CD14-positive monocyte (primary cell): ENCODE results near the gene STX1A. TPM values are rescaled to one million over a fixed set of nuclear protein-coding genes. Genes with fewer than 3 reads are reported as not detected.

Experiments used
- DNase-seq, 3 donors: peaks; one replicate each; pipeline ENCODE4 v3.0.0-alpha.2; 2011 to 2022
- H2AFZ ChIP-seq: 2 replicates; pipeline ENCODE4 v1.6.0; 2012; ENCODE audit warnings: mild to moderate bottlenecking, low read depth, low read length, inconsistent platforms; ENCODE audit not compliant: insufficient read depth, poor library complexity, severe bottlenecking
- H3K27ac ChIP-seq, 2 donors: 1 replicate in 1 of 2; 2 replicates in 1 of 2; pipeline ENCODE4 v1.5.1; 2012 to 2013; ENCODE audit warnings: low read length in 2 of 2, control low read depth in 1 of 2, inconsistent platforms in 1 of 2, low read depth in 1 of 2, mild to moderate bottlenecking in 1 of 2
- H3K27me3 ChIP-seq, 2 donors: one replicate each; pipeline versions ENCODE4 v1.6.0 to v1.6.1; 2011 to 2013; ENCODE audit warnings: low read length in 2 of 2; ENCODE audit not compliant: control insufficient read depth in 2 of 2, insufficient read depth in 2 of 2
- H3K36me3 ChIP-seq, 2 donors: replicated peaks in 1 of 2; 1 replicate in 1 of 2; 2 replicates in 1 of 2; pipeline versions ENCODE4 v1.5.1 to v1.6.1; 2012 to 2013; ENCODE audit warnings: low read length in 2 of 2, control low read depth in 1 of 2, inconsistent platforms in 1 of 2, mild to moderate bottlenecking in 1 of 2; ENCODE audit not compliant: insufficient read depth in 2 of 2, control insufficient read depth in 1 of 2
- H3K4me1 ChIP-seq, 2 donors: 1 replicate in 1 of 2; 2 replicates in 1 of 2; pipeline versions ENCODE4 v1.5.1 to v1.6.1; 2012 to 2013; ENCODE audit warnings: low read length in 2 of 2, control low read depth in 1 of 2, inconsistent platforms in 1 of 2, mild to moderate bottlenecking in 1 of 2, moderate library complexity in 1 of 2; ENCODE audit not compliant: insufficient read depth in 2 of 2, control insufficient read depth in 1 of 2
- H3K4me2 ChIP-seq: replicated peaks from 2 replicates; pipeline ENCODE3; 2012; ENCODE audit warnings: low read length, moderate library complexity, mild to moderate bottlenecking; ENCODE audit not compliant: poor library complexity, severe bottlenecking; ENCODE audit errors: extremely low read depth
- H3K4me3 ChIP-seq, 3 experiments: fragments of 200-600 bp in 1 of 3; sonication (generic) in 1 of 3; replicated peaks in 1 of 3; 1 replicate in 2 of 3; 2 replicates in 1 of 3; pipeline ENCODE4 v1.5.1; 2011 to 2013; ENCODE audit warnings: low read length in 3 of 3, mild to moderate bottlenecking in 3 of 3, control low read depth in 2 of 3, low read depth in 2 of 3, inconsistent platforms in 1 of 3, moderate library complexity in 1 of 3
- H3K79me2 ChIP-seq: 2 replicates; pipeline ENCODE4 v1.6.0; 2012; ENCODE audit warnings: mild to moderate bottlenecking, control low read depth, inconsistent platforms, low read length, moderate library complexity; ENCODE audit not compliant: insufficient read depth
- H3K9ac ChIP-seq: 2 replicates; pipeline ENCODE4 v1.6.0; 2017; ENCODE audit warnings: low read length, mild to moderate bottlenecking; ENCODE audit not compliant: insufficient read depth, poor library complexity, severe bottlenecking
- H3K9me3 ChIP-seq, 2 donors: replicated peaks in 1 of 2; 1 replicate in 1 of 2; 2 replicates in 1 of 2; pipeline versions ENCODE4 v1.5.1 to v1.6.1; 2012 to 2013; ENCODE audit warnings: low read length in 2 of 2, control low read depth in 1 of 2; ENCODE audit not compliant: control insufficient read depth in 1 of 2, insufficient read depth in 1 of 2
- H4K20me1 ChIP-seq: 2 replicates; pipeline ENCODE4 v1.6.0; 2012; ENCODE audit warnings: mild to moderate bottlenecking, low read length, control low read depth, moderate library complexity; ENCODE audit not compliant: insufficient read depth
- H3K27ac Mint-ChIP-seq, 7 donors: one replicate each; pipeline ENCODE4 v1.8.0; 2020; ENCODE audit warnings: mild to moderate bottlenecking in 7 of 7, mixed read lengths in 7 of 7, moderate library complexity in 6 of 7, inconsistent platforms in 2 of 7
- H3K27me3 Mint-ChIP-seq, 3 donors: one replicate each; pipeline ENCODE4 v1.8.0; 2021 to 2022; ENCODE audit warnings: low read depth in 3 of 3, mild to moderate bottlenecking in 3 of 3, mixed read lengths in 3 of 3, moderate library complexity in 3 of 3, inconsistent platforms in 1 of 3
- H3K36me3 Mint-ChIP-seq, 2 donors: one replicate each; pipeline ENCODE4 v1.8.0; 2020; ENCODE audit warnings: mixed read lengths in 2 of 2, inconsistent platforms in 1 of 2, mild to moderate bottlenecking in 1 of 2
- H3K4me1 Mint-ChIP-seq: one replicate; pipeline ENCODE4 v1.8.0; 2020; ENCODE audit warnings: mild to moderate bottlenecking, mixed read lengths
- H3K4me3 Mint-ChIP-seq, 2 donors: one replicate each; pipeline ENCODE4 v1.8.0; 2020; ENCODE audit warnings: mild to moderate bottlenecking in 2 of 2, mixed read lengths in 2 of 2, moderate library complexity in 1 of 2
- H3K9me3 Mint-ChIP-seq, 7 donors: one replicate each; pipeline ENCODE4 v1.8.0; 2020 to 2022; ENCODE audit warnings: mixed read lengths in 7 of 7, mild to moderate bottlenecking in 6 of 7, moderate library complexity in 6 of 7, inconsistent platforms in 2 of 7
- WGBS: methylation state at CpG from one replicate; pipeline ENCODE4 v1.1.5; 2013; ENCODE audit warnings: missing lambda C conversion rate; ENCODE audit not compliant: insufficient coverage; 5-methylcytosine and 5-hydroxymethylcytosine counted together
- intact Hi-C, 2 donors: fragments of 100-400 bp; cut with micrococcal nuclease; formaldehyde crosslinking; loops; one replicate each; pipeline versions ENCODE4 v1.15.0 to v1.15.1; 2023
- polyA plus RNA-seq, 3 donors: library from polyadenylated mRNA; depleted of rRNA in 1 of 3; unstranded in 2 of 3; stranded (reverse) in 1 of 3; fragments of 300-500 nt in 2 of 3; fragments of >200 nt in 1 of 3; fragmentation: Illumina TruSeq in 2 of 3; gene quantifications; 1 replicate in 2 of 3; 2 replicates in 1 of 3; pipeline ENCODE4 v1.2.3, GENCODE V29; 2012 to 2021
- TF ChIP-seq, protein P1 (sequence below): fragments of 200-600 bp; IDR thresholded peaks from one replicate; pipeline ENCODE4 v1.8.0; 2022; ENCODE audit warnings: antibody characterized with exemption, mild to moderate bottlenecking

The STX1A gene
- polyA plus RNA-seq, 3 donors, result 0.27 to 2.7 (median 0.37) TPM

DNA sequence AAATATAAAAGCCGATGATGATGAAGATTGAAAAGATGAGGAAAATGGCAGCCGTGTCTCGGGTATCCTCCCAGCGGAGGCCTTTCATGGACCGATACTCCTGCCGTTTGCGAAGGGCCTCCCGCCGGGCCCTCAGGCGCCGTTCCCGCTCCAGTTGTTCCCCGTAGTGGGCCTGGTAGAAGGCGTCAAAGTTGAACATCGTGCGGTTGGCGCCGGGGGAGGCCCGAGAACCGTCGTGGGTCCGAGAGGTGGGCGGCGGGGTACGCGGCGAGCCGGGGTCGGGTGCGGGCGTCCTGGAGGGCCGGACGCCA lies 36.8 kb downstream of the STX1A start:
- Histone ChIP-seq H3K4me2 (peak overlapping the region; percentile 95), H3K9ac (peak overlapping the region; percentile 90), H3K27me3 (no peaks in the 10 kb centered on the region), H3K9me3 (no peaks in the 10 kb centered on the region), H3K36me3 (peaks cover 16 to 38% of the 10 kb centered on the region in 2 donors), H4K20me1 (peaks cover 19% of the 10 kb centered on the region), H3K4me1 (peaks cover 19 to 30% of the 10 kb centered on the region in 2 donors), H2AFZ (peak overlapping the region; percentile 95), H3K79me2 (peaks cover 50% of the 10 kb centered on the region), H3K27ac (peak overlapping the region in 1 of 2 donors; percentile 93), H3K4me3 (peak overlapping the region; percentile 74 to 97 (median 96))
- H3K27ac Mint-ChIP-seq, result peak overlapping the region in 6 of 7 donors; percentile 53 to 94 (median 88)
- peaks cover 0 to 2% (median 1%) of the 10 kb centered on the region in 3 donors for H3K27me3 Mint-ChIP-seq
- peaks cover 35 to 44% of the 10 kb centered on the region in 2 donors for H3K36me3 Mint-ChIP-seq
- under 1% methylated on average over 32 of the region's 33 CpGs for WGBS
- H3K4me3 Mint-ChIP-seq, result peak overlapping the region; percentile 97 to 98
- H3K9me3 Mint-ChIP-seq, result peaks cover 0 to 4% (median 0%) of the 10 kb centered on the region in 7 donors
- peaks cover 22% of the 10 kb centered on the region for H3K4me1 Mint-ChIP-seq
- intact Hi-C loops, result loop anchor here (5.0 to 10.0 kb wide), 2 partner anchors 55 to 758 kb away; partner anchors contain the start of genes ABHD11 (in 2 of the 2) and POM121 (in 1 of the 2)
- TF ChIP-seq, protein P1, sequence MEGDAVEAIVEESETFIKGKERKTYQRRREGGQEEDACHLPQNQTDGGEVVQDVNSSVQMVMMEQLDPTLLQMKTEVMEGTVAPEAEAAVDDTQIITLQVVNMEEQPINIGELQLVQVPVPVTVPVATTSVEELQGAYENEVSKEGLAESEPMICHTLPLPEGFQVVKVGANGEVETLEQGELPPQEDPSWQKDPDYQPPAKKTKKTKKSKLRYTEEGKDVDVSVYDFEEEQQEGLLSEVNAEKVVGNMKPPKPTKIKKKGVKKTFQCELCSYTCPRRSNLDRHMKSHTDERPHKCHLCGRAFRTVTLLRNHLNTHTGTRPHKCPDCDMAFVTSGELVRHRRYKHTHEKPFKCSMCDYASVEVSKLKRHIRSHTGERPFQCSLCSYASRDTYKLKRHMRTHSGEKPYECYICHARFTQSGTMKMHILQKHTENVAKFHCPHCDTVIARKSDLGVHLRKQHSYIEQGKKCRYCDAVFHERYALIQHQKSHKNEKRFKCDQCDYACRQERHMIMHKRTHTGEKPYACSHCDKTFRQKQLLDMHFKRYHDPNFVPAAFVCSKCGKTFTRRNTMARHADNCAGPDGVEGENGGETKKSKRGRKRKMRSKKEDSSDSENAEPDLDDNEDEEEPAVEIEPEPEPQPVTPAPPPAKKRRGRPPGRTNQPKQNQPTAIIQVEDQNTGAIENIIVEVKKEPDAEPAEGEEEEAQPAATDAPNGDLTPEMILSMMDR, result no peak
- no peak for DNase-seq

DNA sequence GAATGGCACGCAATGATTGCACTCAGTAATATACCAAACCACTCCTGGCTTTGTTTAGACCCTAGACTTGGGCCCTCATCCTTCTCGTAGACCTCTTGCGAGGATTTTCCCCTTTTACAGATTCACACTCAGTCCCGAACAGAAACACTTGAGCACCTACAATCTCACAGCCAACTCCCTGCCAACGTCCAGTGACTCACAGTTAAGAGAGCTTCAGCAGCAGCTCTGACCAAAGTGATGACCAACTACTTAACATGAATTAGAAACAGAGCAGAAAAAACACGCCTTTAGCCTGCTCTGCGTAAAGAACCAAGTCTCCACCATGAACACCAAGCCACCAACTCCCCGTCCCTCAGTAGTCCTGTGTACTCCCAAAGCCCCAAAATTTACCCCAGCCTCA lies 38.4 kb downstream of the STX1A start:
- H4K20me1 ChIP-seq, result peaks cover 19% of the 10 kb centered on the region
- no peak overlapping the region for H3K4me3 ChIP-seq
- H3K27me3 ChIP-seq, result no peaks in the 10 kb centered on the region
- DNase-seq, result no peak
- H3K4me1 ChIP-seq, result peaks cover 19 to 30% of the 10 kb centered on the region in 2 donors
- no peak overlapping the region for H3K27ac ChIP-seq
- peaks cover 2 to 5% (median 4%) of the 10 kb centered on the region in 3 donors for H3K27me3 Mint-ChIP-seq
- peak overlapping the region in 1 of 2 donors; percentile 17 for H3K4me3 Mint-ChIP-seq
- intact Hi-C loops, result loop anchor here (2.0 to 10.0 kb wide), 3 partner anchors 42 to 756 kb away; partner anchors contain the start of genes ABHD11 (in 2 of the 2) and POM121 (in 1 of the 2)
- H3K9me3 ChIP-seq, result no peaks in the 10 kb centered on the region
- H3K9ac ChIP-seq, result no peak overlapping the region
- peaks cover 22% of the 10 kb centered on the region for H3K4me1 Mint-ChIP-seq
- TF ChIP-seq, protein P1, result no peak
- H3K36me3 ChIP-seq, result peaks cover 3 to 21% of the 10 kb centered on the region in 2 donors
- H3K27ac Mint-ChIP-seq, result peak overlapping the region in 1 of 7 donors; percentile 5
- no peak overlapping the region for H2AFZ ChIP-seq
- peaks cover 0 to 2% (median 0%) of the 10 kb centered on the region in 7 donors for H3K9me3 Mint-ChIP-seq
- no peak overlapping the region for H3K4me2 ChIP-seq
- H3K36me3 Mint-ChIP-seq, result peaks cover 23 to 33% of the 10 kb centered on the region in 2 donors
- H3K79me2 ChIP-seq, result peaks cover 50% of the 10 kb centered on the region
- WGBS, result 83% methylated on average over 7 of the region's 8 CpGs
